Measurements from ENCODE around the gene SAMD7.
A peak's percentile ranks its signal among the peaks of the same experiment; 100 is the strongest.

The SAMD7 gene

DNA sequence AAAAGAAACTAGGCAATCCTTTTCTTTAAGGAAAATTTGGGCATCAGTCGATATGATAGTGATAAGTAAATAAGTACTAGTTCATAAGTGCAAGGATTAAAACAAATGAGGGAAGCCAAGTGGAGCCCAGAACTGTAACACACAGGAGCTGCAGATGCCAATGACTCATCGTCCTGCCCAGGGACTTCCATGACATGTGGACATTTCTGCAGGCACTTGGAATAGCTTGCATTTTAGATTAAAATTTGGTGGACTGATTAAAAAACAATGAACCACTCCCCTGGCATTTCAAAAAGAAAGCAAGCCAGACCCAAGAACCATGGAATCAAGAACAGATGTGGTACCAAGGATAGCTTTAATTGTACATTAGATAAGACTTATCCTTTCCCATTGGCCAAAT is 2.9 kb downstream of the SAMD7 start:
- DNase-seq = no peak

- DNase-seq = peak; percentile 52
Measured at GRCh38 chr3:169923189-169923588, 11.8 kb downstream of the SAMD7 start.

DNA sequence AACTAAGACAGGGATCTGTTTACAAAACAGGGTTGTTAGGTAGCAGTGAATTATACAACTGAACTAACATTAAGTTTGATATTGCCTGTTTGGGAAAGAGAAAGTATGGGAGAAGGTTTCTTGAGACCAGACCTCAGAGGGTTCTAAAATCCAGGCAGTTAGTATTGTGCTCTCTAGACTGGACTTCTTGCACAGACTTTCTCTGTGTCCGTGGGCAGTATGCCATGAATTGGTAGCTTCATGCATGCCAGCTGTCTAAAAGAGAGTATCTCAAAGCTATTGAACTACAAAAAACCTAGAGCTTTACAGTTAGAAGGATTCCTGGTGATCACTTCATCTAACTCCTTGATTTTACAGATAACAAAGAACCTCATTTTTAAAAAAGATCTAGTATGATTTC is 12.5 kb downstream of the SAMD7 start:
- no peak for DNase-seq

- no peak for DNase-seq
Measured at GRCh38 chr3:169929830-169930519, 18.6 kb downstream of the SAMD7 start.

- DNase-seq = no peak
Measured at GRCh38 chr3:169930843-169931242, 19.5 kb downstream of the SAMD7 start.

GRCh38 chr3:169931747-169932520 is 20.6 kb downstream of the SAMD7 start:
- no peak for DNase-seq

DNA sequence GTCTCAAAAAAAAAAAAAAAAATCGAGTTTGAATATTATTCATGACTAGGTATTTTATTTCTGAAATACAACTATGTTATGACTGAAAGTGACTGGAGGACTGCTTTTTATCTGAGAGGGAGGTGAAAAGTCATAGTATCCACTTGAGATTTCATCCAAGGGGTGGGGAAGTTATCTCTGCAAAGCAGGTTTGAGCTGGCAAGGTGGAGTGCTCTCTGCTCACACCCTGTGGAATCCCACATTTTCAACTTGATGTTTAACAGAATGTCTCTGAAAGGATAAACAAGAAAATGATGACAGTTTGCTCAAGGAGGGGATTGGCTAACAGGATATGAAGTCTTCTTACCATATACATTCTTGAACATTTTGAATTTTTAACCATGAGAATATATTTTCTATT is 27.9 kb downstream of the SAMD7 start:
- DNase-seq = no peak

DNA sequence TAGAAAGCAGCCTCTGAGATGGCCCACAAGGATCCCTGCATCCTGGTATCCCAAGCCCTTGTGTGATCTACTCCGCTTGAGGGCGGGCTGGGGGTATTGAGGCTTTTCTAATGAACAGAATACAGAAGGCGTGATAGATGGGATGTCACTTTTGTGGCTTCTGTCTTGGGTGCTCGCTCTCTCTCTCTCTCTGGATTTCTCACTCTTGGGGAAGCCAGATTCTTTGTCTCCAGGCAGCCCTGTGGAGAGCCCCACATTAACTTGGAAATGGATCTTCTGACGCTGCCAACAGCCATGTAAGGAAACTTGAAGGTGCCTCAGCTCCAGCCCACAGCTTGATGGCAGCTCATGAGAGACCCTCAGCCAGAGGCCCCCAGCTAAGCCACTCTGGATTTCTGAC is 28.4 kb downstream of the SAMD7 start:
- no peak for DNase-seq

DNA sequence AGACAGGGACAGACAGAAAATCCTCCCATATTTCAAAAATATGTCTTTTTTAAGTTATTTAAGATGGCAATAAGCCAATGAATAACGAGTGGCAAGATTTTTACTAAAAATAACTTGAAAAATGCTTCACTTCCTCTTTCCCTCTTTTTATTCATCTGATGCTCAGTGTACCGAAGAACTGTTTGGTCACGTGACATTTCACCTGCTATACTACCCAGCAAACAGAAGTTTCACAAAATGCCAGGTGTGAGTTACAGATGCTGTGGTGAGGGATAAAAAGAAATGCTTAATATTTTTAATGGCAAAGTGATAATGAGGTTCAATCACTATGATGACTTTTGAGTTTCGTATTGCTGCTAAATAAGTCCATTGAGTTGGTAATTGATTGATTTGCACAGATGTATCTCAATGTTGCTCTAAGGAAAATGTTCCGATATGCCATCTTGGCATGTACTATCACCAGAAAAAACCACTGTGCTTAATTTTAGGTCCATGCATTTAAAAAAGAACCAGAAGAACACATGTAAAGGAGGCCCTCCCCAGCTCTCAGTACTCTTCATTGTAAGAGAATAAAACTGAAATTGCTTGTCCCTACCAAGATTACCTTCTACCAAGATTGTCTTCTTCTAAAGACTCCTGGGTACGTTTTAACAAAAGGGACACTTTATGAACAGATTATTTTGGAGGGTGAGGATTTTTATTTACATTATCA is 29.3 kb downstream of the SAMD7 start:
- no peak for DNase-seq

- no peak for DNase-seq
Measured at GRCh38 chr3:169945313-169945712, 33.9 kb downstream of the SAMD7 start.

DNA sequence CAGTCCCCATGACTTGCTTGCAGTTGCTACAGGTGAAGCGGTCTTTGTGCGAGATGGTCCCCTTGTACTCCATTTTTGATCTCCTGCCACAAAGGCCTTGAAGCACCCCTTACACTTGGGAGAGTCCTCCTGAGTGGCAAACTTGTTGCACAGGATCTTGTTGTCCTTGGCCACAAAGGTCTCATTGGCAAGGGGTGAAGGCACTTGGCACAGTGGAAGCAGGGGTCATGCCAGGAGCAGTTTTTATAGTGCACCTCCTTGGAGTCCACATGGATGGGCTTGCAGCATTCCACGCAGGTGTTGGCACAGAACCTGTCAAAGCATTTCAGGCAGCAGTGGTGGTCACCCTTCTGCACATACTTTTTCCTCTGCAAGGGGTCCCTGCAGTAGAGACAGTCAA is 35.0 kb downstream of the SAMD7 start:
- DNase-seq = no peak

- DNase-seq = no peak
Measured at GRCh38 chr3:169948559-169949448, 37.4 kb downstream of the SAMD7 start.

- DNase-seq = no peak
Measured at GRCh38 chr3:169952045-169952444, 40.7 kb downstream of the SAMD7 start.

DNA sequence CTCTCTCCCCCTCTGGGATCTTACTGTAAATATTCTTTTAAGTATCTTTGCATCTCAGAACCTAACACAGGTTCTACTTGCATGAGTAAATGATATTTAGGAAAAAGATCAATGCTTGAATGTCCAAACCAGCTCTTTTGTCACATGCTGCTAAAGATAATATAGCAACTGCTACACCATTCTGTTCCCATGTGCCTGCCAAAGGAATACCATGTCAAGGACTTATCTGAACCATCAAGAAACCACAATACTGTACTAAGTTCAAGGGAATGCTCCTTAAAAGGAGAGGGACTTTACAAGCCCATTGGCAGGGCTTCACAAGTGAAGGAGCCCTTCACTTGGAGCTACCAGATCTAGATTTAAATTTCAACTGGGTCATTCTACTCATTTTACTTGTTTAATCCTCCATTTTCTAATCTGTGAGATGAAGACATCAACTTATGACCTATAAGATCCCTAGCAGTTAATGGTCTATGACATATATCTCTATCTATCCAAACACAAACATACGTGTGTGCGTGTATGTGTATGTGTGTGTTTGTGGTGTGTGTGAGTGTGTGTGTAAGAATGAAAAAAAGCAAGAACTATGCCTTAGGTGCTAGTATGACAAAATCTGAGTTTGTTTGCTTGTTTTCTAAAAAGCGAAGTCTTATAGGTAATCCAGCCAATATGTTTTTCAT is 42.2 kb downstream of the SAMD7 start:
- DNase-seq = no peak

DNA sequence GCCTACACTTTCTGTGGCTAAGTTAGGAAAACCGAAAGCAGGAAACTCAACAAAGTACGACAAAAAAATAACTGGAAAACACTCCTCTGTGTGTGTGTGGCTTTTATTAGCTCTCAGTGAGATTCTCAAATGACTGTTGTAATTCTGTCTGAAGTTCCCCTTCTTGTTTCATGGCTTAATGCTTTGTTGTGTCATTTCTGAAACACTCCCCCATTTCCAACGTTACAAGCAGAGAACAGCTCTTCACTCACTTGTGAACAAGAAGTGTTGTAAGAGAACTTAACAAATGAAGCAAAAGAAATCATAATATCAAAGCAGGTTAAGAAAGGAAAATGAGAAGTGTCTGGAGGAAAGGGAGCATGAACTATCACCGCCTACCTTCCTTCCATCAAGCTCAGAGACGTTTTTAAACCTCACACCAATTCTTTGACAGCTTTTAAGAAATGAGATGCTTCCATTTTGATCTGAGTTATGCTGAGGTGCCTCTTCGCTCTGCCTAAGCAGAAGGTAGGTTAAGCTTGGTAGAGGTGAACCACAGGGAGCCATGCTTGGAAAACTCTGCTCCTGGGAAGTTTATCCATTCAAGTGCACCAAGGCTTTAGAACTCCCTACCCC is 42.9 kb downstream of the SAMD7 start:
- DNase-seq = no peak

DNA sequence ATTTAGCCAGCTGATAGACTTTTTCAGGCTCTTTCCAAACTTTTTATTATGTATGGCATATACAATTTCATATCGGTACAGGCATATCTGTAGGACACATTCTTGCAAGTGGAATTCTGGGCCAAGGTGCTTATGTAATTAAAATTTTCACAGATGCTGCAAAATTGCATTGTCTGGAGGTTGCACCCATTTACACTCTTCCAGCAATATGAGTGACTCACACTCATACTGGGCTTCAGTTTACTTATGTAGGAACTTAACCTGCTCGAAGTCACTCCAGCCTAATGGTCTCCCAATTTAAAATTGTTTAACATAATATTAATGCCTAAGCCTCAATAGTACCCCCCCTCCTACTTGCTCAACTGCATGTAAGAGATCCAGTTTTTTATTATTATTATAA is 44.0 kb downstream of the SAMD7 start:
- no peak for DNase-seq

DNA sequence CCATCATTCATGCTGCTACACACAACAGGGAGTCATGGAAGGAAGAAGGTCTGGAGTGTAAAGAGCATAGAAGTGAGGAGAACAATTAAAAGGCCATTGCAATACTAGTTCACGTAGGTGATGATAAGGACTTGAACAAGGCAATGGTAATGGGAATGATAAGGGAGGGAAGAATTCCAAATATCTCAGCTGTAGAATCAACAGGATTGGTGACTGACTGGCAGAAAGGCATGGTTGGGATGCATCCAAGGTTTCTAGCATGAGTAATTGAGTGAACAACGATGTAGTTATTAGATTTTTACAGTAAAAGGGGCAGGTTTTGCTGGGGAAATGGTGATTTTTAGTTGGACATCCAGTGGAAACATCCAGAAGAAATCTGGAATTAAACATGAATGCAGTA is 52.8 kb downstream of the SAMD7 start:
- DNase-seq = no peak

DNA sequence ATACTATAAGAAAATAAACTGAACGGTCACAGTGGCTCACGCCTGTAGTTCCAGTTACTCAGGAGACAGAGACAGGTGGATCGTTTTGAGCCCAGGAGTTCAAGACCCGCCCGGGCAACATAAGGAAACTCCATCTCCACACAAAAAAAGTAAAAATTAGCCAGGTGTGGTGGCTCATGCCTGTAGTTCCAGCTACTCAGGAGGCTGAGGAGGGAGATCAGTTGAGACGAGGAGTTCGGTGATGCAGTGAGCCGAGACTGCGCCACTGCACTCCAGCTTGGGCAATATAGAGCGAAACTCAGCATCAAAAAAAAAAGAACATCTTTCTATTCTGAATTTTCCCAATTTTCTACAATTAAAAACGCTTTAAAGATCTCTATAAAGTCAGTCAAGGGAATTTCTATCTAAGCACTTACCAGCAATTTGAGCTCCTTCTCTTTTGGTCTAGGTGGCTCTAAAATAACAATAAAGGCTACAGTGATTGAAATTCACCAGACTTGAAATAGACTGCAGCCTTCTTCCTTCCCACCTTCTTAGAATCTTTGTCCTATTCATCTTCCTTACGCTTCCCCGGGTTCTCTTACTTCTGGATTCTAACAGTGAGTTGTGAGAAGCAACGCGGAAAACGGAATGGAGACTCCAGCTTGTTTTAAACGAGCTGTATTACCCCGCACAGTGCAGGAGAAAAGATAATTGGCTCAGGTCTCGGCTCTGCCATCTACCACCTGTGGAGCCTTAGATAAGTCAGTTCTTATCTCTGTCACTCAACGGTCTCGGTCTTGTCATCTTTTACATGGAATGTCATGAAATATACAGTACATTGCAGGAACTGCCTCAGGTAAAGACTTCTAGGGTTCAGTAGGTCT is 54.4 kb downstream of the SAMD7 start:
- no peak for DNase-seq

DNA sequence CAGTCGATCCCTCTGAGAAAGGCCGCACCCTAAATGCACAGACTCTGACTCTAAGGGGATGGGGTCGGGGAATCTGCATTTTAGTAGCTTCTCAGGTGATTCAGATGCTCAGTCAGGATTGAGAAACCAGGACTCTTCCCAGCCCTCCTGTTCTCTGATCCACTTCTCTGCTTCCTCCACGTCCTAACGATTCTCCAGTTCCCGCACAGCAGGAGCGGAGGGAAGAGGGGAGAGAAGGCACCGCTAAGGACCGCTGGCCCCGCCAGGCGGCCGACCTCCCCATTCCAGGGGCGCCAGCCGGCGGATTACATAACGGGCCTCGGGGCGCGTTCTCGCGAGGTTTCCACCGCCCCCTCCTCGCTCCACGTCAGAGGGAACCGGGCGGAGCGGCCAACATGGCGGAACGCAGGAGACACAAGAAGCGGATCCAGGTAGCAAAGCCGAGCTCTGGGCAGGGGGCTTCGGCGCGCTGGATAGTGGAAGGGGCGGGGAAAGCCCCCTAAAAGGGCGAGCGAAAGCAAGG is 55.1 kb downstream of the SAMD7 start, which contains the start of gene SEC62:
Gene SEC62, plus strand, starts transcription at position 380 of the 523 bp plus-strand sequence. Its CDS starts 16 bp downstream, at position 396.
- peak; percentile 83 for DNase-seq

Data from NCI-H446 treated with DMSO at 0.1 percent for 48 hours (cell line).